ENCODE data around the gene SORT1.
"Not testable (repeated sequence)": the region's sequence is repeated elsewhere in the genome, so short reads cannot be mapped to it uniquely, and the experiment has no call there.

Gene SORT1

DNA sequence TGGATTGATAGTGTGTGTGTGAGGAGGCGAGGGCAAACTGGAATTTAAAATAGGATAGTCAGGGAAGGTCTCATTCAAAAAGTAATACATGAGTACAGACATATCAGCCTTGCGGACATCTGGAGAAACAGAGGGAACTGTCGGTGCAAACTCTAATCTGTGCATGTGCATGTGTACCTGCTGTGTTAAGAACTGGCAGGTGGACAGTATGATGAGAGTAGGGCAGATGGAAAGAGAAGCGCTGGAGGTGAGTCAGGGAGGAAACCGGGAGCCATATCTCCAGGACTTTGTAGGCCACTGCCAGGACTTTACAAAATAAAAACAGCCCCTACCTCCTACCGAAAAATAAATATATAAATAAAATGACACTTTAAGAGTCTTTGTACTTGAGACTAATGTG lies 59.6 kb downstream of the SORT1 start:
- DNase-seq = no peak

DNA sequence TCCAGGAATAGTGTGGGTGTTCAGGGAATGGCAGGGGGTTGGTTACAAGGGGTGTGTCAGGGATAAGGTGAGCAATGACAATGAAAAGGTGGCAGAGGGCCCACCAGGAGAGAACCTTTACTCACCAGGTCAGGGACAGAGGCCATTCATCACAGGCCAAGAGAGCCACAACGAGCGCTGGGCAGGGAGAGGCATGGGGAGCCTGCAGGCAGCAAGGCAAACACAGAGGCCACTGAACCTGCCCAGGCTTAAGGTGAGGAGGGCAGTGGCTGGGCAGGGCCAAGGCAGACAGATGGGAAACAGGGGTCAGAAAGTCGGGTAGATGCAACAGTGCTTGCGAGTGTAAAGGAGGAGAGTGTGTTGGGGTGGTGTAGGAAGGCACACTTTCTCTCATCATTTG lies 62.6 kb downstream of the SORT1 start:
- no peak for DNase-seq

DNA sequence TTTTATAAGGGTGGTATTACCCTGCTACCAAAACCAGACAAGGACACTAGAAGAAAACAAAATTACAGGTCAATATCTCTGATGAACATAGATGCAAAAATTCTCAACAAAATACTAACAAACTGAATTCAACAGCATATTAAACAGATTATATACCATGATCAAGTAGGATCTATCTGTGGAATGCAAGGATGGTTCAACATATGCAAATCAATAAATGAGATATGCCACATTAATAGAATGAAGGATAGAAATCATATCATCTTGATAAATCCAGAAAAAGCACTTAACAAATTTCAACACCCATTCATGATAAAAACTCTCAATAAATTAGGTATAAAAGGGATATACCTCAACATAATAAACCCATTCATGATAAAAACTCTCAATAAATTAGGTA lies 66.6 kb downstream of the SORT1 start:
- DNase-seq = no peak

DNA sequence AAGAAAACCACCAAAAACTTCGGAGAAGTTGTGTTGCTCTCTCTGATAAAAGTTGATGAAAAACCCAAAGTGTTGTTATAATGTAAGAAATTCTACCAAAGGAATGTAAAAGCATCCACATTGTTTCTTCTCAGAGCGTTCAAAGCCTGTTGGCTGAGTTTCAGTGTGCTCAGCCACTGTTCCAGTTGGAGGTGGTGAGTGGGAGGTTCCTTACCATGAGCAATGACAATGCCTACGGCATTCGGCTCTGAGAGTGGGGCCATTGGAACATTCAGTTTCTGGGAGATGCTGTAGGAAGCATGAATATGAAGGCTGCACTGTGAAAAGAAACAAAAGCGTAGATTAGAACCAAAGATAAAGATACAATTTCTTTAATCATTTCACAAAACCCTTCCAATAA lies 70.4 kb downstream of the SORT1 start:
- DNase-seq = no peak

DNA sequence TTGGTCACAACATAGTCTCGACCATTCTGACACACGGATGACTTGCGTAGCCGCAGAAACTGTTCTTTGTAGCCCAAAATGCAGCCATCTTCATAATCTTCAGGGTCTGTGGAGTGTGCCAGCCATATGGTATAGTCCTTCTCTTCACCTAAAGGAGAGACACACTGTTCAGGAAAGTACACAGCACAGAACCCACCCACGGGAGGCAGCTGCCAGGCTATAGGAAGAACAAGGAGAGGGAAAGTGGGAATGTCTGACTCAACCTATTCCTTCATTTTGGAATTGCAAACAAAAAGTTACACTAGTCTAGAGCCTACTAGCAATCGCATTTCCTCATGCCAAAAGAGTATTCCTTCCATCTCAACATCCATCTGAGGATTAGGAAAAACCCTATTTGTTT lies 74.7 kb downstream of the SORT1 start:
- DNase-seq = no peak

DNA sequence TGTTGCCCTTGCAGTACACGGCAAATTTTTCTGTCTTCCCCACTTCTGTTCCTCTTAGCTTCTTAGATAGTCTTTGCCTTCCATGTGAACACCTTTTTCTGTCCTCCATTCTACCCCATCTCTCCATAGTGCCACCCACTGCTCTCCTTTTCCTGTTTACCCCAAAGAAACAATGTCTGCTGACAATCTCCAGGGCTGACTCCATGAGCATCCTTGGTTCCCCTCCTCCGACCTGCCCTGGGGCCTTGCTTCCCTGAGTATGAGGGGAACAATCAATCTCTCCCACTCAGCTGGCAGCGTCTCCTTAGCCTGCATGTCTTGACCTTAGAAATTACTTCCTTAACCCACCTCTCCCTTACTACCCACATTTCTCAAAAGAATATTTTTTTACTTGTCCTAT lies 78.6 kb downstream of the SORT1 start:
- DNase-seq = no peak

DNA sequence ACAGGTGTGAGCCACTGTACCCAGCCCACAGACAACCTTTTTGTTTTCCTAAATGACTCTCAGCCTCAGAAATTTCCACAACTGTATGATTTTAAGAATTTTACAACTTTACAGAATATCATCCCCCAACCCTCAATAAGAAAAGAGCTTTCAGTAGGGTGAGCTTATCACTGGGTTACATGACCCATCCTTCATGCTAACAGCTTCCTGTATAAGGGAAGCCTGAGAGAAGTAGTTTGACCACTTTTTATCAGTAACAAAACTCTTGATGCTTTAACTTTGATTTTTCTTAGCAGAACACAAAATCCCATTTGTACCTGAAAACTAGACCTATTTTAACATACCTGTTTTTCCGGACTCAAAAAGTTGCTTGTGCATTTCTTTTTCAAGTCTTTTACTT lies 81.2 kb downstream of the SORT1 start:
- no peak for DNase-seq

DNA sequence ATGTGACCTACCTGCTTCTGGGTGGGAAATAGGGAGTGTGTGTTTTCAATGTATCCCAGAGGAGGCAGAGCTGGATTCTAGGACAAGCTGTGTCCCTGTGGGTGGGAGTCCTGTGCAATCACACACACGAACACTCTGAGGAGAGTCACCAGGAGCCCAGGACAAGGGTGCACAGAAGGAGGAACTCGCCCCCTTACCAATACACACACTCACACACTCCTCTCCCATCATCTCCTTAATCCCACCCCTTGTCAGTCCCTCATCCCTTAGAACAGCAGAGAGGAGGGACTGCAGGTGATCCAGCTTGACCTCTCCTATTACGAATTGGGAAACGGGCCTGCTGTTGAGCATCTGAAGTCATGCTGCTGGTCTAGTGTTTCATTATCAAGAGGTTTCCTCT lies 82.4 kb downstream of the SORT1 start:
- no peak for DNase-seq

DNA sequence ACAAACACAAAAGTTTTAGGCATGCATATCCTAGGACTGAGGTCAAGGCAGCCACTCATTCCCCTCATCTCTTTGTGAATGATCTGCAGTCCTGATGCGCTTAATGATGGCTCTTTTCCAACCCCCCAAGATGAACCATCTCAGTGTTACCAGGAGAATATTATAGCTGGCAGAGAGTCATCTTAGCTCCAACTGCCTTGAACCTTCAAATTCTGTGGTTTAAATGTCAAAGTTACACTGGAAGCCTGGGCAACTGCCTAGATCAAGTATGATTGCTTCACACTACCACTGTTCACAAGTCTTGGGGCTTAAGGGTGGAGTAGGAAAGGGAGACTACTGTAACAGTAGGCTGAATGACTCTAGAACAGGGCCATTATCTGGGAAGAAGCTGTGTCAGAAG lies 82.9 kb downstream of the SORT1 start:
- DNase-seq = no peak

DNA sequence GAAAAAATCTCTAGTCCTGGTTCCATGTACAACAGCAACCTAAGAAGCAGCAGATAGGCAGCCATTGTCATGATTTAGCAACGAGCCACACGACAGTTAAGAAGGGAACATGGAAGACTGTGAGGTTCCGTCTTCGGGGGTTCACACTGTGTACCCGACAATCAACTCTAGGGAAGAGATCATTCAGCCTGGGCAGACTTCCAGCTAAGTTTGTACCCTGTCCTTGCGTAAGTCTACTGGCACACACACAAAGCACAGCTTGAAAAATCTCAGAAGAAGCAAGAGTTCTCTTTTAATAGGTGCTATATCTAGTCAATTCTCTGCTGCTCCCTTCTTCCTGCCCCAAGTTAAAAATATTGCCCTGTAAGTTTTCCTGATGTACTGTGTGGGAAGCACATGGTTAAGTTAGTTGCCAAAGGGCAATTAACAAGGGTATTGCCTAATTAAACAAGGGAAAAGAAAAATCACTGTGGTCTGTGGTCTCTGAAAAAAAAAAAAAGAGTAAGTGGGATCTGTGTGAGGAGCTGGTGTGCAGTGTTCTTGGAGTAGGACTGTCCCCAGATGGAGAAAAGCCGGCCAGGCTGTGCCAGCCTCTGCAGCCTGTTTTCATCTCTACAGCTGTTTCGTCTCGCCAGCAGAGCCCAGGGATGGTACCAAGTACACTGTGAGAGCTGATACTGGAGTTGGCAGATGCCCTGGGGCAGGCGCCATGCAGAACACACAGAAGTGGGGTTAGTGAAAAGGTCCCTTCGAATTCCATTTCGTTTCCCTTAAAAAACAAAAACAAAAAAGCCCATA lies 84.5 kb downstream of the SORT1 start:
- no peak for DNase-seq

DNA sequence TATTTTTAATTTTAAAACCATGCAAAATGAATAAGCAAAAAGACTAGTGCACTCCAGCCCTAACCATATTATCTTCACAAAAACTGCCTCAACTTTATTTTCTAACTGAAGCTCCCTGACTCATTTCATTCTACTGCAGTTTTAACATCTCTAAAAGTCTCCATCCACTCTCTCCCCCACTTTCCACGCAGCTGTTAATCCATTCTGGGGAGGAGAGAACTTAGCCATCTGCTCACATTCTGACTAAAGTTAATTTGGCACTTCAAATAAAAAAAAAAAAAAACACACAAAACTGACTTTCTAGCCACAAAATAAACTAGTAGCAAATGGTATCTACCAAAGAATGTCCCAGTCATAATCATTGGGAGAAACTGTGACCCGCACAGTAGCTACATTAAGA lies 85.5 kb downstream of the SORT1 start:
- DNase-seq = no peak

DNA sequence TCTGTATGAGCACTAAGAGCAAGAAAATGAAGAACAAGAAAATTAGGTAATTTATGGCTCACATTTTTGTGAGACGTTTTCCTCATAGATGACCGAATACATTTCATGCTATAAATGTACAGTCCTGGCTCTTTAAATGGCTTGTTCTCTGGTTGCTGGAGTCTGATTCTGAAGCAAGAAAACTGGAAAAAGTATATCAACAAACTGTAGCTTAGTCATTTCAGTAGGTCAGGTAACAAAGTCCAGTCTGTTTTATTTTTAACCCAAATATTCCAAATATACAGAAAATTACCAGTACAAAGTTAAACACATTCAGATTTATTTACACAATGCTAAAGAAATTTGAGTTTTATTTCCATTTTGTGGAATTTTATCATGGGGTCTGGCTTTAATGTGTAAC lies 88.4 kb downstream of the SORT1 start:
- no peak for DNase-seq

DNA sequence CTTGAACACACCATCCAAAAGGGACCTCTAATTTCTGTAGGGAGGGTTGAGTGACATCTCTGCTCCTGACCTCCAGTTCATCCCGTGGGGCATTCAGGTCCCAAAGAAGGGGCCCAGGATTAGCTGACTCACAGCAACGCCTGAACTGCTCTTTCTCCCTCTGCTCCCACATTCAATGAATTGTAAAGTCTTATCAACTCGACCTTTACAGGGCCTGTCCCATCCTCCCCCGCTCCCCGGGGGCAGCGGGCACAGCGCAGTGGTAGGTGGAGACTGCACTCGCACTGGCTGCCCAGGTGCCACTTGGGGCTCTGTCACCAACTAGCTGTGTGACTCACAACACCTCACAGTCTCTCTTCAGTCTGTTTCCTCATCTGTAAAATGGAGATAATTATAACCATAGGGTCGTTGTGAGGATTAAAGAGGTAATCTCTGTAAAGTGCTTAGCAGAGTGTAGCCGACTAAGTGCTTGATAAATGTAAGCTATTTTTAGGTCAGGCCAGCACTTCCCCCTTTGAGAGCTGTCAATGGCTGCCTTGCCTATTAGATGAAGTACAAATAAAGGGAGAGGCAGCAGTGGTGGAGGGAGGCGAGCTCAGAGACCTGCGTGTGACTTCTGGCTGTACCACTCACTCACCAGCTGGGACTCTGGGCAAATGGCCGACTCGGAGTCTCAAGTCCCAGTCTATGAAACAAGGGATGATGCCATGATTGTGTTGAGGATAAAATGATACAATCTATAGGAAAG lies 90.3 kb downstream of the SORT1 start:
- no peak for DNase-seq

DNA sequence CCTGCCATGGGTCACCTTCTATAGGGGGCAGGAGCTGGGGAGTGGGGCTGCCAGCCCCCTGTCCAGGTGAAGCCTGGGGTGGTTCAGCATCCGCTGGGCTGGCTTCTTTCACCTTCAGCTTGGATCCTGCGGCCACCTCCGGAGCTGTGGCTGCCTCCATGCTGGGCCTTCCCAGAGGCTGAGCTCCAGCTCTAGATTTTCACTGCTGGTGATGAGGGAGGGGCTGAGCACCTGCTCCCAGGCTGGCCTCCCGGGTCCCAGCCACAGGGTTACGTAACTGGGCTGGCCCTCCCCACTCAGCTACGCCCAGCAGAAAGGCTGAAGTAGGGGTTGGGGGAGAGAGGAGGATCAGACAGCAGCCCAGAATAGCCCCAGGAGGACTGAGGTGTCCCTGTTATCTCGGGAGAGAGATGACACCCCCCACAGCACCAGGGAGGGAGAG lies 90.9 kb downstream of the SORT1 start, which contains the start of gene MYBPHL:
Gene MYBPHL, minus strand, starts transcription at position 180 of the 442 bp plus-strand sequence. Its CDS starts 20 bp downstream, at position 160.
- no peak for DNase-seq

DNA sequence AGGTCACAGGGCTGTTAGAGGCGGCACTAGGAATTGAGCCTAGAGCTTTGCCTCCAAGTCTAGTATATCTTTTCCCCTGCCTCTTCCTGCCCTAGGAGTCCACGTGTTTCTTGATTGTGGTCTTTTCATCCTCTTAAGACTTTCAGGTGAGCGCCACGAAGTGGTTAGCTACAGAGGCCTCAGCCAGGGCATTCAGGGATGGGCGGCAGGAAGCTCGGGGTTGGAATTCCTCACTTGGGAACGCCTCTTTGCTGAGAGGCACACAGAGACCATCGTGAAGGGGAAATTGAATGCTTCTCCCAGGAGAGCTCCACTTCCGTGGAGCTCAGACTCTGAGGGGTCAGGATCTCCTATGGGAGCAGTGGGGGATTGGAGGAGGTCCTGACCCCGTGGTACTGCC lies 91.7 kb downstream of the SORT1 start:
- DNase-seq = not testable (repeated sequence)

DNA sequence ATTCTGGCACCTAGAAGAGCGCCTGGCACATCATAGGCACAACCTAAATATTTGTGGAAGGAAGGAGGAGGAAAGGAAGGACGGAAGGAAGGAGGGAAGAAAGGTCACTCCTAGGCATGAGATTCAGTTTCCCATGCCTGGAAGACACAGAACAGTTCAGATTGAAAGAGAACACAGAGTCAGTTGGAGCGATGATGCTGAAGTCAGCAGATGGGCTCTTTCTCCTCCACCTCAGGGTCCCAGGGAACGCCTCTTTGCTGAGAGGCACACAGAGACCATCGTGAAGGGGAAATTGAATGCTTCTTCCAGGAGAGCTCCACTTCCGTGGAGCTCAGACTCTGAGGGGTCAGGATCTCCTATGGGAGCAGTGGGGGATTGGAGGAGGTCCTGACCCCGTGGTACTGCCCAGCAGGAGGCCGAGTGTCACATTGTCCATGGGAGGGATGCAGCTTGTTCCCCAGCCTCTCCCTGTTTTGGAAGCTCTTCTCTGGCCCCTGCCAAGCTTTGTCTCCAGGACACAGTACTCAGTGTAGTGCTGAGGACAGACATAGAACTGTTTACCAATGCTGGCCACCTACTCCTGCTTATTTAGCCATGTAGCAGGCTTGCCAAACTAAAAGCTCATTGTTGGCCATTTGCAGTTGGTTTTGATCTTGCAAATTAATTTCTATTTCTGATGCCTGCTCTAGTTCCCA lies 93.3 kb downstream of the SORT1 start:
- DNase-seq = no peak

DNA sequence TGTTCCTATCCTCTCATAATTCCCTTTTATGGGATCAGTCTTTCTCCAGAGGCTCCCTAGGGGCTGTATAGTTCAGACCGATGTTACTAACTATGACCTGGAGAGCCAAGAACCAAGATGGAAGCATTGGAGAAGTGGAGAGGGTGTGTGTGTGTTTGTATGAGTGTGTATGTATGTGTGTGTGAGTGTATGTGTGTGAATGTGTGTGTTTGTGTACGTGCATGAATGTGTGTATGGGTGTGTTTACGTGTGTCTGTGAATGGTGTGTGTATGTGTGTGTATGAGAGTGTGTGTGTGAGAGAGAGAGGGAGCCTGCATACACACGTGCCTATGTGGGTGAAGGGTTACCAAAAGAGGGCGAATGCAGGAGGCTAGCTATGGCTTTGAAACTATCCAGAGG lies 95.8 kb downstream of the SORT1 start:
- DNase-seq = no peak

DNA sequence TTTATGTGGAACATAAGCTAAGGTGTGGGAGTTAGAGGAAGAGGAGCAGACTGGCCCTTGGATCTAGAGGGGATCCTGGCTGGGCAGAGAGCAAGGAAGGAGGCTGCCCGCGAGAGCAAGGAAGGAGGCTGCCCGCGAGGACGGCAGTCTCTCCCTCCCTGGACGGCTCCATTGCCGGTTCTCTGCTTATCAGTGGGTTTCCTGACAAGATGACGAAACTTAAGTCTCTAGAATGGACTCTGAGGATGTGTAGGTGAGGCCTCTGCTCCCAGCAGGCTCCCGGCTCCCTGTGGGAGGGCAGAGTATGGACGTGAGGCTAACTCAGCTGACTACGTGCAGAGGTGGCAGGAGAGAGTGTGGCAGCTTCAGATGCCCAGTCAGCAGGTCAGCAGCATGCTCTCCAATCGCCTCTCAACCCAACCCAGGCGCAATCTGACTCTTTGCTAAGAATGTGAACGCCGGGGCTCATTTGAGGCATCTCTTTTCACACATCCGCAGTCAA lies 97.0 kb downstream of the SORT1 start:
- no peak for DNase-seq

DNA sequence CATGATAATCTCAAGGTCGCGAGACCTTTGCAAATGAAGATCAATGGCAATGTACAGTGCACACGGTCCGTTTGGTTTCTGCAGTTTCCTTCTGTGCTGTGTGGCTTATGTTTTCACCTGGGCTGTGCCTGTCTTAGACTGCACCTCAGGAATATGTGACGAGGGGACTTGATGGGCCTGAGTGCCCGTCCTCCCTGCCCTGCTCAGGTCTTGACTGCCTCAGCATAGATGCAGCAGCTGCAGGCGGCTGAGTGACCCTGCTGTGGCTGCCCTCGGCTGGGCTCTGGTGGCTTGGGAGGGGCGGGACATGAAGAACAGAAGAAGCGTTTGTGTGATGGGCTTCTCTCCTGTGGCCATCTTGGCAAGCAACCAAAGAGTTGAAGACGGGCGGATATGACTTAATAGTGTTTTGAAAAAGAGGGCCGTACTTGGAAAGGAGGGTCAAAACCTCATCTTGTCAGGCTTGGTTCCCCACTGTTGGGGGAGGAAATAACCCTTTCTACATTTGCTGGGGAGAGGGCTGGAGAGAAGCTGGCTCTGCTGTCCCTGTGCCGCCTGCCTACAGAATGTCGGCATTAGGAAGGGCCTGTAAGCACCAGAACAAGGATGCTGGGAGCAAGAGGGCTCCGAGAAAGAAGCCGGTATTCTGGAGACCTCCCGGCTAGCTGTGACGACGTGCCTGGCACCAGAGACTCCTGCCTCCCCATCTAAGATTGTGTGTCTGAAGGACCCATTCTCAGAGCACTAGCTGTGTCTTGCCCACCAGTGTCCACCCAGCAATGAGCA lies 98.0 kb downstream of the SORT1 start:
- no peak for DNase-seq

DNA sequence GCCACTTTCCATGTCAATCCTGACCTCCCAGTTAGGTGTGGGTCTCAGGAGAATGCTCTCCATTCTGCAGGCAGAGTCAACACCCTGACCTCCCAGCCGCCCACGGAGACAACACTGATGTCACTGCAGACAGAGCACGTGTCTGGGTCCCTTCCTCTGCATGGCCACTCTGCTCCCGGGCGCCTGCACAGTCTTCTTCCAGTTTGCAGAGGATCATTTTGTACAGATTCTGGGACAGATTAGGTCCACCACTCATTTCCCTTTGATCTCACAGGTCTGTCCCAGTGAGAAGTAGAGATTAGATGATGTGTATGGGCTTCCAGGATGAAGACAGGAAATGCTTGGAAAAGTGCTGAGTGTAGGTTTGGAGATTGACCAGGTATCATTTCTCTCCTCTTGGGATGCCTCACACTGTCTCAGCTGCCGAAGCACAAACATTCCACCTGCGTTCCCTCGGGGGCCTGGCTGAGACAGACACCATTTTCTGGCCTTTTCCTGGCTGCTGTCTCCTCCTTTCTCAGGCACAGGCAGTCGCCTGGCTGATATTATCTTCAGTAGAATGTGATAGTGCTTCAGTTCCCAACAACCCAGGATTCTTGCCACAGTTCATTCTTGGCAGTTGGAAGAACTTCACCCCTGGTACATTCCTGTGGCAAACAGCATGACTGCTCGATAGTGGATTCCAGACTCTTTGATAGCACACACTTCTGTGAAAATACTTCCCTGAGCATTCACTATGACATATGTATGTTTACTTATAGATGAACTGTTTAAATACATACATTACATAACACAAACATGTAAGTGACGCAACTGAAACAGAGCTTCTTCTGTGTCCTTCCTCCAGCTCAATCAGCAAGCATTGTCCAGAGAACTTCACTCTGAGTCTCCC lies 98.8 kb downstream of the SORT1 start:
- DNase-seq = no peak

DNA sequence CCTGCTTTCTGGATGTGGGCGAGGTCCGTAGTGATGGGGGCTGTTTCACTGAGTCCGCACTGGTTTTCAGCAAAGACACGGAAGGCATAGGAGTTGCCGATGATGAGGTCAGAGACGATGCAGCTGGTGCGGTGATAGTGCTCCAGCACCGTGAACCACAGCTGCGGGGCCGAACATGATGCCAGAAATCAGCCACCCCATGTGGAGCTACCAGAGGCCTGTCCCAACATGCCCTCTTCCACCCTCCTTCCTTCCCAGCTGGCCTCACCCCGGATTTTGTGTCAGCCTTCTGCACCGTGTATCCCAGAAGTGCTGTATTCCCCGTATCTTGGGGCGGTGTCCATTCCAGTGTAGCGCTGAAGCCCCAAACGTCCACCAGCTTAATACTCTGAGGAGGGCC lies 100.9 kb downstream of the SORT1 start:
- DNase-seq = no peak

All from T-helper 9 cell (primary cell).